ENCODE measurements around the gene RGS9. TPM values are rescaled to one million over a fixed set of nuclear protein-coding genes. Genes with fewer than 3 reads are reported as not detected.

RGS9 gene
- total RNA-seq, 4 donors from 2014 or later = 22.4 to 58.6 (median 32.2) TPM

- intact Hi-C loops (cut with DNase I) = no loop called here
- H3K9me3 ChIP-seq = no peaks in the 10 kb centered on the region
- no peak overlapping the region for H3K27ac ChIP-seq (replicated peaks in 1 of 4)
- no peak for DNase-seq (ENCODE audit: extremely low spot score)
- no peak overlapping the region for H3K4me3 ChIP-seq
- H3K36me3 ChIP-seq = no peaks in the 10 kb centered on the region
- TF ChIP-seq EP300 (IDR thresholded peaks at IDR 0.05) (no peak), POLR2AphosphoS5 (IDR thresholded peaks at IDR 0.05) (no peak), POLR2A (IDR thresholded peaks at IDR 0.05; ENCODE audit: low read depth) (no peak), CTCF (IDR thresholded peaks at IDR 0.05) (no peak)
- H3K27me3 ChIP-seq = peaks cover 0 to 10% (median 0%) of the 10 kb centered on the region in 4 donors
- whole genome bisulfite sequencing = 87% methylated on average over 5 of the region's 10 CpGs
- peaks cover 0 to 7% (median 4%) of the 10 kb centered on the region in 4 donors for H3K4me1 ChIP-seq
Observed at GRCh38 chr17:65228287-65228686, 91.1 kb downstream of the RGS9 start.

- 79% methylated on average over 12 of the region's 12 CpGs for WGBS
- peaks cover 0 to 7% (median 4%) of the 10 kb centered on the region in 4 donors for H3K4me1 ChIP-seq
- no peak for DNase-seq (ENCODE audit: extremely low spot score)
Observed at GRCh38 chr17:65228734-65229620, 91.8 kb downstream of the RGS9 start.

GRCh38 chr17:65229621-65229995, 92.4 kb downstream of the RGS9 start:
- Histone ChIP-seq H3K9me3 (no peaks in the 10 kb centered on the region), H3K4me3 (no peak overlapping the region), H3K4me1 (peaks cover 0 to 7% (median 4%) of the 10 kb centered on the region in 4 donors), H3K27me3 (peaks cover 0 to 10% (median 0%) of the 10 kb centered on the region in 4 donors), H3K27ac (replicated peaks in 1 of 4) (no peak overlapping the region), H3K36me3 (no peaks in the 10 kb centered on the region)
- TF ChIP-seq POLR2A (IDR thresholded peaks at IDR 0.05; ENCODE audit: low read depth) = no peak
- no peak for TF ChIP-seq EP300 (IDR thresholded peaks at IDR 0.05)
- no peak for TF ChIP-seq CTCF (IDR thresholded peaks at IDR 0.05)
- no peak for TF ChIP-seq POLR2AphosphoS5 (IDR thresholded peaks at IDR 0.05)
- 94% methylated on average over 3 of the region's 3 CpGs for WGBS
- intact Hi-C loops (cut with DNase I) = no loop called here
- DNase-seq (ENCODE audit: extremely low spot score) = no peak

More at GRCh38 chr17:65228734-65229620, 91.8 kb downstream of the RGS9 start:
- no peak for TF ChIP-seq POLR2AphosphoS5 (IDR thresholded peaks at IDR 0.05)
- no peak for TF ChIP-seq CTCF (IDR thresholded peaks at IDR 0.05)
- TF ChIP-seq POLR2A (IDR thresholded peaks at IDR 0.05; ENCODE audit: low read depth) = no peak
- no peak for TF ChIP-seq EP300 (IDR thresholded peaks at IDR 0.05)
- H3K36me3 ChIP-seq = no peaks in the 10 kb centered on the region
- H3K27ac ChIP-seq (replicated peaks in 1 of 4) = no peak overlapping the region
- H3K9me3 ChIP-seq = no peaks in the 10 kb centered on the region
- peaks cover 0 to 10% (median 0%) of the 10 kb centered on the region in 4 donors for H3K27me3 ChIP-seq
- intact Hi-C loops (cut with DNase I) = no loop called here
- H3K4me3 ChIP-seq = no peak overlapping the region

- Histone ChIP-seq H3K27me3 (peaks cover 0 to 10% (median 0%) of the 10 kb centered on the region in 4 donors), H3K4me3 (no peak overlapping the region), H3K27ac (replicated peaks in 1 of 4) (no peak overlapping the region), H3K9me3 (no peaks in the 10 kb centered on the region), H3K4me1 (peaks cover 0 to 7% (median 4%) of the 10 kb centered on the region in 4 donors), H3K36me3 (no peaks in the 10 kb centered on the region)
- TF ChIP-seq CTCF (IDR thresholded peaks at IDR 0.05) (no peak), POLR2AphosphoS5 (IDR thresholded peaks at IDR 0.05) (no peak), POLR2A (IDR thresholded peaks at IDR 0.05; ENCODE audit: low read depth) (no peak)
- intact Hi-C loops (cut with DNase I) = loop anchor here (5.0 to 10.0 kb wide), 4 partner anchors 62 to 937 kb away; no protein-coding TSS in a partner anchor
- no peak for DNase-seq (ENCODE audit: extremely low spot score)
- 79% methylated on average over 4 of the region's 4 CpGs for WGBS
Observed at GRCh38 chr17:65230040-65230439, 92.9 kb downstream of the RGS9 start.

Measured in esophagus muscularis mucosa (tissue), 4 donors.